ENCODE measurements around the gene CSTPP1. TPM values are rescaled to one million over a fixed set of nuclear protein-coding genes. Genes with fewer than 3 reads are reported as not detected.

Gene CSTPP1
- total and polyA plus RNA-seq, 4 donors: 46.6 to 104 (median 72.3) TPM

DNA sequence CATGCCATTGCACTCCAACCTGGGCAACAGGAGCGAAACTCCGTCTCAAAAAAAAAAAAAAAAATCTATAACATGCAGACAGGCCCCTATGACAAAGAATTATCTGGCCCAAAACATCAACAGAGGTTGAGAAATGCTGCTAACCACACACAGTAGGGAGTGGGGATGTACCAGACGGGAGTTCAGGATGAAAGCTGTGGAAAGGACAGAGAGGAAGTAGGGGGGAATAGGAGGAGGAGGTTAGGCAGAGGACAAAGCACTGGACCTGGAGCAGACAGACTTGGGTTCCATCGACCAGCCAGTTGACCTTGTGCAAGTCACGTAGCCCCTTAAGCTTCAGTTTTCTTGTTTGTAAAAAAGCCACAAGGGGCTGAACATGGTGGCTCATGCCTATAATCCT is 30.8 kb upstream of the CSTPP1 start:
- Histone ChIP-seq H3K4me1 (ENCODE audit: control insufficient read depth, insufficient read depth, low read length) (peaks cover 42% of the 10 kb centered on the region), H3K9me3 (ENCODE audit: control insufficient read depth, insufficient read depth, low read length) (no peaks in the 10 kb centered on the region), H3K27me3 (ENCODE audit: control insufficient read depth, insufficient read depth, low read length) (no peaks in the 10 kb centered on the region), H3K4me3 (ENCODE audit: low read depth, low read length) (no peak overlapping the region), H3K36me3 (ENCODE audit: control insufficient read depth, insufficient read depth, low read length) (no peaks in the 10 kb centered on the region), H3K27ac (ENCODE audit: low read depth, low read length) (no peak overlapping the region)
- no peak for DNase-seq (ENCODE audit: low read depth in 4 of 6, low spot score in 6 of 6)
- WGBS (ENCODE audit: insufficient coverage): 83% methylated on average over 2 of the region's 5 CpGs

- Histone ChIP-seq H3K36me3 (ENCODE audit: control insufficient read depth, insufficient read depth, low read length) (no peaks in the 10 kb centered on the region), H3K27me3 (ENCODE audit: control insufficient read depth, insufficient read depth, low read length) (no peaks in the 10 kb centered on the region), H3K4me1 (ENCODE audit: control insufficient read depth, insufficient read depth, low read length) (peaks cover 42% of the 10 kb centered on the region), H3K4me3 (ENCODE audit: low read depth, low read length) (no peak overlapping the region), H3K27ac (ENCODE audit: low read depth, low read length) (peak overlapping the region; percentile 67), H3K9me3 (ENCODE audit: control insufficient read depth, insufficient read depth, low read length) (no peaks in the 10 kb centered on the region)
- 6% methylated on average over 13 of the region's 13 CpGs for WGBS (ENCODE audit: insufficient coverage)
- peak in 2 of 6 donors; percentile 44 to 52 for DNase-seq (ENCODE audit: low read depth in 4 of 6, low spot score in 6 of 6)
Observed at GRCh38 chr11:46906609-46907041, 29.9 kb upstream of the CSTPP1 start.

DNA sequence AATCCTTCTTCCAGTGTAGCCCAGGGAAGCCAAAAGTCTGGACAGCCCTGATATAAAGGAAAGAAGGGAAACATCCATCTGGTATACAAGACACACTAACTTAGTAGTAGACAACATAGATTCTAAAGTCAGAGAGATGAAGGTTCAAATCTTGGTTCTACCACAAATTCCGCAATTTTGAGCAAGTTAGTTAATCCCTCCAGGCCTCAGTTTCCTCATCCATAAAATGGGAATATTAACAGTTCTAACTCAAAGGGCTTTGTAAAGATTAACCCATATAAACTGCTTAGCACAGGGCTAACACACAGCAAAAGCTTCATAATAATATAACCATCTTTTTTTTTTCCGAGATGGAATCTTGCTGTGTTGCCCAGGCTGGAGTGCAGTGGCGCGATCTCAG is 29.0 kb upstream of the CSTPP1 start:
- no peak for DNase-seq (ENCODE audit: low read depth in 4 of 6, low spot score in 6 of 6)
- H3K27me3 ChIP-seq (ENCODE audit: control insufficient read depth, insufficient read depth, low read length): no peaks in the 10 kb centered on the region
- H3K36me3 ChIP-seq (ENCODE audit: control insufficient read depth, insufficient read depth, low read length): no peaks in the 10 kb centered on the region
- H3K9me3 ChIP-seq (ENCODE audit: control insufficient read depth, insufficient read depth, low read length): no peaks in the 10 kb centered on the region
- 95% methylated on average over 3 of the region's 4 CpGs for WGBS (ENCODE audit: insufficient coverage)
- peaks cover 45% of the 10 kb centered on the region for H3K4me1 ChIP-seq (ENCODE audit: control insufficient read depth, insufficient read depth, low read length)
- H3K4me3 ChIP-seq (ENCODE audit: low read depth, low read length): no peak overlapping the region
- H3K27ac ChIP-seq (ENCODE audit: low read depth, low read length): peak overlapping the region; percentile 67

GRCh38 chr11:46912526-46913150 is 23.9 kb upstream of the CSTPP1 start:
- Histone ChIP-seq H3K36me3 (ENCODE audit: control insufficient read depth, insufficient read depth, low read length) (no peaks in the 10 kb centered on the region), H3K4me1 (ENCODE audit: control insufficient read depth, insufficient read depth, low read length) (peaks cover 48% of the 10 kb centered on the region), H3K27me3 (ENCODE audit: control insufficient read depth, insufficient read depth, low read length) (peaks cover 6% of the 10 kb centered on the region), H3K27ac (ENCODE audit: low read depth, low read length) (peak overlapping the region; percentile 35), H3K9me3 (ENCODE audit: control insufficient read depth, insufficient read depth, low read length) (no peaks in the 10 kb centered on the region), H3K4me3 (ENCODE audit: low read depth, low read length) (peak overlapping the region; percentile 6)
- WGBS (ENCODE audit: insufficient coverage): 6% methylated on average over 11 of the region's 13 CpGs
- peak in 2 of 6 donors; percentile 74 to 87 for DNase-seq (ENCODE audit: low read depth in 4 of 6, low spot score in 6 of 6)

DNA sequence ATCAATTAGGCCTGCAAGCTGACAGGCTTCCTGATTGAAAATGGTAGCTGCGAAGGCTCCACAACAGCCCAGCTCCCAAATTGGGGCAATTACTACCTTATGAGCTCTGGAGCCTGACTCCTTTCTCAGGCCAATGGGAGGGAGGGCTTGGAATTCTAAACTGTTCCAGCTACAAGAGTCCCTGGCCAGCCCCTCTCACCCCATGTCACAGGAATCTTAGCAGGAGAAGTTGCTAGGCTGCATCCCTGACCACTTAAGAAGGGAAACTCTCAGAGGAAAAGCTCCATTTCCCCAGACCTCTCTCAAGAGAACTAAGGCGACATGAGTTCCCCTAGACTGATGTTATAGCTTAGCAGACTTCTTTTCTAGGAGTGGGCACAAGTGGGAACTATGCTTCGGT is 23.1 kb upstream of the CSTPP1 start:
- H3K9me3 ChIP-seq (ENCODE audit: control insufficient read depth, insufficient read depth, low read length): no peaks in the 10 kb centered on the region
- no peaks in the 10 kb centered on the region for H3K36me3 ChIP-seq (ENCODE audit: control insufficient read depth, insufficient read depth, low read length)
- H3K4me1 ChIP-seq (ENCODE audit: control insufficient read depth, insufficient read depth, low read length): peaks cover 47% of the 10 kb centered on the region
- peak in 2 of 6 donors; percentile 44 to 66 for DNase-seq (ENCODE audit: low read depth in 4 of 6, low spot score in 6 of 6)
- H3K27me3 ChIP-seq (ENCODE audit: control insufficient read depth, insufficient read depth, low read length): peaks cover 8% of the 10 kb centered on the region
- peak overlapping the region; percentile 35 for H3K27ac ChIP-seq (ENCODE audit: low read depth, low read length)
- no peak overlapping the region for H3K4me3 ChIP-seq (ENCODE audit: low read depth, low read length)
- WGBS (ENCODE audit: insufficient coverage): 60% methylated on average over 2 of the region's 3 CpGs

GRCh38 chr11:46914363-46914762 is 22.2 kb upstream of the CSTPP1 start:
- Histone ChIP-seq H3K27me3 (ENCODE audit: control insufficient read depth, insufficient read depth, low read length) (peaks cover 8% of the 10 kb centered on the region), H3K36me3 (ENCODE audit: control insufficient read depth, insufficient read depth, low read length) (no peaks in the 10 kb centered on the region), H3K4me3 (ENCODE audit: low read depth, low read length) (no peak overlapping the region), H3K27ac (ENCODE audit: low read depth, low read length) (peak overlapping the region; percentile 35), H3K4me1 (ENCODE audit: control insufficient read depth, insufficient read depth, low read length) (peaks cover 55% of the 10 kb centered on the region), H3K9me3 (ENCODE audit: control insufficient read depth, insufficient read depth, low read length) (no peaks in the 10 kb centered on the region)
- DNase-seq (ENCODE audit: low read depth in 4 of 6, low spot score in 6 of 6): peak in 1 of 6 donors; percentile 25
- WGBS (ENCODE audit: insufficient coverage): 40% methylated on average over 5 of the region's 5 CpGs

GRCh38 chr11:46914910-46915309 is 21.7 kb upstream of the CSTPP1 start:
- DNase-seq (ENCODE audit: low read depth in 4 of 6, low spot score in 6 of 6): no peak
- Histone ChIP-seq H3K27me3 (ENCODE audit: control insufficient read depth, insufficient read depth, low read length) (peaks cover 8% of the 10 kb centered on the region), H3K27ac (ENCODE audit: low read depth, low read length) (no peak overlapping the region), H3K9me3 (ENCODE audit: control insufficient read depth, insufficient read depth, low read length) (no peaks in the 10 kb centered on the region), H3K4me1 (ENCODE audit: control insufficient read depth, insufficient read depth, low read length) (peaks cover 56% of the 10 kb centered on the region), H3K36me3 (ENCODE audit: control insufficient read depth, insufficient read depth, low read length) (no peaks in the 10 kb centered on the region), H3K4me3 (ENCODE audit: low read depth, low read length) (no peak overlapping the region)
- WGBS (ENCODE audit: insufficient coverage): 35% methylated on average over 7 of the region's 7 CpGs

- peak overlapping the region; percentile 61 for H3K4me3 ChIP-seq (ENCODE audit: low read depth, low read length)
- H3K4me1 ChIP-seq (ENCODE audit: control insufficient read depth, insufficient read depth, low read length): peaks cover 66% of the 10 kb centered on the region
- H3K9me3 ChIP-seq (ENCODE audit: control insufficient read depth, insufficient read depth, low read length): no peaks in the 10 kb centered on the region
- WGBS (ENCODE audit: insufficient coverage): 5% methylated on average over 20 of the region's 24 CpGs
- H3K36me3 ChIP-seq (ENCODE audit: control insufficient read depth, insufficient read depth, low read length): no peaks in the 10 kb centered on the region
- H3K27me3 ChIP-seq (ENCODE audit: control insufficient read depth, insufficient read depth, low read length): peaks cover 8% of the 10 kb centered on the region
- peak overlapping the region; percentile 74 for H3K27ac ChIP-seq (ENCODE audit: low read depth, low read length)
- peak in 2 of 6 donors; percentile 74 to 82 for DNase-seq (ENCODE audit: low read depth in 4 of 6, low spot score in 6 of 6)
Observed at GRCh38 chr11:46916286-46917108, 20.1 kb upstream of the CSTPP1 start.

GRCh38 chr11:46917109-46917761 is 19.3 kb upstream of the CSTPP1 start:
- H3K4me3 ChIP-seq (ENCODE audit: low read depth, low read length): peak overlapping the region; percentile 61
- DNase-seq (ENCODE audit: low read depth in 4 of 6, low spot score in 6 of 6): no peak
- H3K4me1 ChIP-seq (ENCODE audit: control insufficient read depth, insufficient read depth, low read length): peaks cover 68% of the 10 kb centered on the region
- H3K27me3 ChIP-seq (ENCODE audit: control insufficient read depth, insufficient read depth, low read length): peaks cover 8% of the 10 kb centered on the region
- H3K9me3 ChIP-seq (ENCODE audit: control insufficient read depth, insufficient read depth, low read length): no peaks in the 10 kb centered on the region
- peak overlapping the region; percentile 74 for H3K27ac ChIP-seq (ENCODE audit: low read depth, low read length)
- WGBS (ENCODE audit: insufficient coverage): 0% methylated on average over 31 of the region's 31 CpGs
- H3K36me3 ChIP-seq (ENCODE audit: control insufficient read depth, insufficient read depth, low read length): no peaks in the 10 kb centered on the region
